H9 (cell line): Measurements from ENCODE around the gene AGBL4. TPM values are rescaled to one million over a fixed set of nuclear protein-coding genes. Genes with fewer than 3 reads are reported as not detected.

Experiments
- DNase-seq: peaks from one replicate; pipeline ENCODE4 v3.0.0-alpha.2; 2017
- H2AFZ ChIP-seq: one replicate; pipeline ENCODE4 v1.6.1; 2013; ENCODE audit warnings: mild to moderate bottlenecking, low read length, control low read depth, moderate library complexity
- H2AK5ac ChIP-seq: 2 replicates; pipeline ENCODE4 v1.6.1; 2013; ENCODE audit warnings: low read length, control low read depth, mixed read lengths; ENCODE audit not compliant: insufficient read length
- H2BK120ac ChIP-seq: one replicate; pipeline ENCODE4 v1.6.1; 2013; ENCODE audit warnings: low read depth, mild to moderate bottlenecking, low read length, control low read depth, inconsistent platforms; ENCODE audit not compliant: poor library complexity, severe bottlenecking
- H2BK12ac ChIP-seq: 2 replicates; pipeline ENCODE4 v1.6.1; 2013; ENCODE audit warnings: low read length, control low read depth, mixed read lengths, low read depth; ENCODE audit not compliant: insufficient read length
- H2BK15ac ChIP-seq: 2 replicates; pipeline ENCODE4 v1.6.1; 2013; ENCODE audit warnings: low read depth, low read length, control low read depth
- H2BK20ac ChIP-seq: one replicate; pipeline ENCODE4 v1.6.1; 2013; ENCODE audit warnings: low read depth, mild to moderate bottlenecking, low read length, control low read depth, inconsistent platforms; ENCODE audit not compliant: poor library complexity, severe bottlenecking
- H2BK5ac ChIP-seq: 2 replicates; pipeline ENCODE4 v1.6.1; 2013; ENCODE audit warnings: low read length, control low read depth, mixed read lengths; ENCODE audit not compliant: insufficient read length
- H3K14ac ChIP-seq: 2 replicates; pipeline ENCODE4 v1.6.1; 2013; ENCODE audit warnings: low read length, control low read depth; ENCODE audit not compliant: insufficient read depth
- H3K18ac ChIP-seq: 2 replicates; pipeline ENCODE4 v1.6.1; 2013; ENCODE audit warnings: low read depth, mild to moderate bottlenecking, mixed read lengths, low read length, control low read depth; ENCODE audit not compliant: insufficient read length
- H3K23ac ChIP-seq: 2 replicates; pipeline ENCODE4 v1.6.1; 2013; ENCODE audit warnings: low read length, control low read depth, mixed read lengths, low read depth; ENCODE audit not compliant: insufficient read length
- H3K23me2 ChIP-seq: 2 replicates; pipeline ENCODE4 v1.6.1; 2013; ENCODE audit warnings: low read depth, mild to moderate bottlenecking, mixed read lengths, low read length, control low read depth; ENCODE audit not compliant: insufficient read length, poor library complexity, severe bottlenecking
- H3K27ac ChIP-seq: 2 replicates; pipeline ENCODE4 v1.5.1; 2013; ENCODE audit warnings: low read length, control low read depth, mixed read lengths, low read depth; ENCODE audit not compliant: insufficient read length
- H3K27me3 ChIP-seq: 2 replicates; pipeline ENCODE4 v1.6.1; 2013; ENCODE audit warnings: low read length, control low read depth, inconsistent platforms; ENCODE audit not compliant: insufficient read depth
- H3K4ac ChIP-seq: 2 replicates; pipeline ENCODE4 v1.6.1; 2013; ENCODE audit warnings: low read depth, mild to moderate bottlenecking, control low read depth, inconsistent platforms, low read length, moderate library complexity
- H3K4me1 ChIP-seq: 2 replicates; pipeline ENCODE4 v1.6.1; 2013; ENCODE audit warnings: low read length, control low read depth, inconsistent platforms; ENCODE audit not compliant: insufficient read depth
- H3K4me2 ChIP-seq: 2 replicates; pipeline ENCODE4 v1.6.1; 2013; ENCODE audit warnings: low read length, control low read depth, mixed read lengths; ENCODE audit not compliant: insufficient read length, insufficient read depth
- H3K56ac ChIP-seq: 2 replicates; pipeline ENCODE4 v1.6.1; 2013; ENCODE audit warnings: low read depth, mild to moderate bottlenecking, mixed read lengths, low read length, control low read depth; ENCODE audit not compliant: insufficient read length
- H3K79me1 ChIP-seq: 2 replicates; pipeline ENCODE4 v1.6.1; 2013; ENCODE audit warnings: low read depth, mild to moderate bottlenecking, moderate library complexity, low read length, control low read depth, inconsistent platforms; ENCODE audit not compliant: insufficient read depth, poor library complexity, severe bottlenecking
- H3K79me2 ChIP-seq: 2 replicates; pipeline ENCODE4 v1.6.1; 2013; ENCODE audit warnings: low read length, control low read depth, inconsistent platforms; ENCODE audit not compliant: insufficient read depth
- H3K9ac ChIP-seq: 2 replicates; pipeline ENCODE4 v1.6.1; 2013; ENCODE audit warnings: low read length, control low read depth, mixed read lengths; ENCODE audit not compliant: insufficient read length; ENCODE audit errors: extremely low read depth
- H3K9me3 ChIP-seq: one replicate; pipeline ENCODE4 v1.6.1; 2013; ENCODE audit warnings: low read depth, low read length, inconsistent platforms; ENCODE audit not compliant: control insufficient read depth
- H3T11ph ChIP-seq: one replicate; pipeline ENCODE4 v1.6.1; 2013; ENCODE audit warnings: mild to moderate bottlenecking, low read length, control low read depth, inconsistent platforms
- H4K20me1 ChIP-seq: one replicate; pipeline ENCODE4 v1.6.1; 2013; ENCODE audit not compliant: control insufficient read depth, insufficient read length, insufficient read depth
- H4K5ac ChIP-seq: 2 replicates; pipeline ENCODE4 v1.6.1; 2013; ENCODE audit warnings: low read depth, mild to moderate bottlenecking, mixed read lengths, low read length, control low read depth; ENCODE audit not compliant: insufficient read length
- H4K8ac ChIP-seq: replicated peaks from 2 replicates; pipeline ENCODE4 v1.6.1; 2013; ENCODE audit warnings: low read length, control low read depth, mixed read lengths, low read depth; ENCODE audit not compliant: insufficient read length
- H4K91ac ChIP-seq: 2 replicates; pipeline ENCODE4 v1.6.1; 2013; ENCODE audit warnings: low read depth, mild to moderate bottlenecking, moderate library complexity, mixed read lengths, low read length, control low read depth; ENCODE audit not compliant: insufficient read length
- H3K27ac Mint-ChIP-seq, 3 experiments: 2 replicates in 2 of 3; 3 replicates in 1 of 3; pipeline ENCODE4 v1.8.0; 2020 to 2021; ENCODE audit warnings: mixed read lengths in 3 of 3, mild to moderate bottlenecking in 1 of 3, moderate library complexity in 1 of 3
- H3K27me3 Mint-ChIP-seq: 2 replicates; pipeline ENCODE4 v1.8.0; 2021; ENCODE audit warnings: low read depth, mild to moderate bottlenecking, moderate library complexity, mixed read lengths
- H3K36me3 Mint-ChIP-seq, 3 experiments: 2 replicates in 2 of 3; 3 replicates in 1 of 3; pipeline ENCODE4 v1.8.0; 2020 to 2021; ENCODE audit warnings: low read depth in 3 of 3, mixed read lengths in 3 of 3; ENCODE audit not compliant: insufficient read depth in 1 of 3
- H3K4me1 Mint-ChIP-seq, 2 experiments: 2 replicates each; pipeline ENCODE4 v1.8.0; 2020; ENCODE audit warnings: mixed read lengths in 2 of 2
- H3K4me3 Mint-ChIP-seq, 2 experiments: 2 replicates in 1 of 2; 3 replicates in 1 of 2; pipeline ENCODE4 v1.8.0; 2020 to 2021; ENCODE audit warnings: mild to moderate bottlenecking in 2 of 2, mixed read lengths in 2 of 2, moderate library complexity in 1 of 2
- H3K9me3 Mint-ChIP-seq, 2 experiments: 2 replicates in 1 of 2; 3 replicates in 1 of 2; pipeline ENCODE4 v1.8.0; 2020; ENCODE audit warnings: mild to moderate bottlenecking in 2 of 2, mixed read lengths in 2 of 2, moderate library complexity in 1 of 2
- CTCF ChIP-seq: fragments of 200-600 bp; sonication (generic); conservative IDR thresholded peaks from 3 replicates; pipeline ENCODE4 v1.8.0; 2021; ENCODE audit warnings: antibody characterized with exemption, mild to moderate bottlenecking
- WGBS: extraction: QIAGEN DNeasy Blood & Tissue Kit; methylation state at CpG from one replicate; pipeline ENCODE4 v1.1.7; 2013; ENCODE audit warnings: missing lambda C conversion rate, low lambda C conversion rate, mixed read lengths; ENCODE audit not compliant: insufficient read length; ENCODE audit errors: extremely low coverage; 5-methylcytosine and 5-hydroxymethylcytosine counted together
- total RNA-seq: library from RNA; stranded (reverse); gene quantifications from 2 replicates; pipeline ENCODE4 v1.2.1, GENCODE V29; 2021

Gene AGBL4
- total RNA-seq, 1 experiment from 2014 or later, result not detected

DNA sequence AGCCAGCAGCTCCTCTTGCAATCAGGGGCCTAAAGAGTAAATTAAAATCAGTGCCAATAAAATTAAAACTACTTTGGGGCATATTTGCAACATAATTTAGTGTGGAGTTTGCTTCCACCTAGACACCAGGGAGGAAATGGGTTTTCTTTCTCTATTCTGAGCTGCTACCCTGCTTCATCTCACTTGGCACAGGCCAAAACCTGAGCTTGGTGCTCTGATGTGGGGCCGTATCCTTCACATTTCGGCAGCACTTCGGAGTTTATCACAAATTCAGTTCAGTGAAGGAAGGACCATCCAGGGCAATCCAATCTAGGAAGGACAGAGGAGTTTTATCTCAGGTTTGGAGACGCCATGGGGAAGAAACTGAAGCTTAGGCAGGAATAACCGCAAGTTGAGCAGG, 1428.1 kb downstream of the AGBL4 start:
- no peak overlapping the region for H3K9ac ChIP-seq
- H3K18ac ChIP-seq, result no peak overlapping the region
- Mint-ChIP-seq H3K4me3 (no peak overlapping the region), H3K4me1 (peaks cover 17 to 23% of the 10 kb centered on the region in 2 experiments), H3K36me3 (no peaks in the 10 kb centered on the region), H3K9me3 (no peaks in the 10 kb centered on the region), H3K27me3 (no peaks in the 10 kb centered on the region), H3K27ac (peak overlapping the region in 2 of 3 experiments; percentile 79 to 86; a peak in 6 of 7 replicates)
- H3K4ac ChIP-seq, result no peak overlapping the region
- H2AFZ ChIP-seq, result peak overlapping the region; percentile 86
- H2BK15ac ChIP-seq, result no peak overlapping the region
- no peak overlapping the region for H3K56ac ChIP-seq
- no peak overlapping the region for H4K8ac ChIP-seq
- H3K79me1 ChIP-seq, result no peaks in the 10 kb centered on the region
- no peaks in the 10 kb centered on the region for H3K9me3 ChIP-seq
- no peak for DNase-seq
- peaks cover 10% of the 10 kb centered on the region; the same call in 1 of the 2 replicates for H3K4me1 ChIP-seq
- H3K27ac ChIP-seq, result no peak overlapping the region
- no peak for TF ChIP-seq CTCF
- H3K23me2 ChIP-seq, result no peaks in the 10 kb centered on the region
- no peak overlapping the region for H4K91ac ChIP-seq
- no peak overlapping the region for H4K5ac ChIP-seq
- H3T11ph ChIP-seq, result no peak overlapping the region
- no peak overlapping the region for H2BK12ac ChIP-seq
- H2BK120ac ChIP-seq, result peak overlapping the region; percentile 69
- H2BK5ac ChIP-seq, result no peak overlapping the region
- no peaks in the 10 kb centered on the region for H3K79me2 ChIP-seq
- H3K4me2 ChIP-seq, result no peak overlapping the region
- H4K20me1 ChIP-seq, result no peaks in the 10 kb centered on the region
- H3K27me3 ChIP-seq, result no peaks in the 10 kb centered on the region
- WGBS, result no CpG with 5 or more reads among the region's 5 CpGs
- H3K14ac ChIP-seq, result peak overlapping the region; percentile 40; the same call in 1 of the 2 replicates
- H2AK5ac ChIP-seq, result no peak overlapping the region
- no peak overlapping the region for H2BK20ac ChIP-seq
- H3K23ac ChIP-seq, result no peak overlapping the region
